Kidney epithelial cell (primary cell): ENCODE measurements around the gene RHBDD1. TPM values are rescaled to one million over a fixed set of nuclear protein-coding genes. Genes with fewer than 3 reads are reported as not detected.

Source experiments
- DNase-seq: peaks from one replicate; pipeline ENCODE4 v3.0.0-alpha.2; 2010; ENCODE audit warnings: low read depth
- H3K27me3 ChIP-seq: 2 replicates; pipeline ENCODE4 v1.6.0; 2011; ENCODE audit warnings: low read length; ENCODE audit not compliant: control insufficient read depth, insufficient read depth
- H3K36me3 ChIP-seq: 2 replicates; pipeline ENCODE4 v1.5.1; 2011; ENCODE audit warnings: low read length; ENCODE audit not compliant: control insufficient read depth, insufficient read depth
- H3K4me3 ChIP-seq: 2 replicates; pipeline ENCODE4 v1.5.1; 2011; ENCODE audit warnings: low read depth, mild to moderate bottlenecking, control low read depth, low read length
- total RNA-seq: library from RNA; depleted of rRNA; stranded (reverse); fragments of >200 nt; gene quantifications from 2 replicates; pipeline ENCODE4 v1.2.3, GENCODE V29; 2015
- TF ChIP-seq, protein P1 (sequence below): IDR thresholded peaks from 2 replicates; pipeline ENCODE4 v1.5.1; 2011; ENCODE audit warnings: mild to moderate bottlenecking, moderate library complexity, low read length, control low read depth, inconsistent platforms; ENCODE audit not compliant: insufficient read depth, poor library complexity, severe bottlenecking

RHBDD1 gene
- total RNA-seq, 1 donor from 2014 or later = 23.7 TPM

DNA sequence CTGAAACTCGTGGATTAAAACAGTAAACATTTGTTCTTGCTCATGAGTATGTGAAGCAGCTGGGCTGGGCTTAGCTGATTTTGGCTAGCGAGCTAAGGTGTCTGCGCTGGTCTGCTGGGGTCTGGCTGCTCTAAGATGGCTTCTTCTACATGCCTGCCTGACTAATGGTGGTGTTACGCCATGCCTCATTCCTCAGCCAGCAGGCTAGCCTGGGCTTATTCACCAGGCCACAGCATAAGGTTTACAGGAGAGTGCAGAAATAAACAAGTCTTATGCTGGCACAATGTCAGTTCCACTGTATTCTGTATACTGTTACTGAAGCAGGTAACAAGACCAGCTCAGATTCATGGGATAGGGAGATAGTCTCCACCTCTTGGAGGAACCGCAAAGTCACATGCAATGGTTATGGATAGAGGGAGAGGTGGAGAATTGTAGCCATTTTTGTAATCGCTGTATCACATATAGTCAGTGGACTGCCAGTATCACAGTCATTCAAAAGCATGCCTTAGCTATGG lies 80.0 kb downstream of the RHBDD1 start:
- DNase-seq = no peak
- H3K4me3 ChIP-seq = no peak overlapping the region
- no peaks in the 10 kb centered on the region for H3K36me3 ChIP-seq
- no peaks in the 10 kb centered on the region for H3K27me3 ChIP-seq
- TF ChIP-seq, protein P1, sequence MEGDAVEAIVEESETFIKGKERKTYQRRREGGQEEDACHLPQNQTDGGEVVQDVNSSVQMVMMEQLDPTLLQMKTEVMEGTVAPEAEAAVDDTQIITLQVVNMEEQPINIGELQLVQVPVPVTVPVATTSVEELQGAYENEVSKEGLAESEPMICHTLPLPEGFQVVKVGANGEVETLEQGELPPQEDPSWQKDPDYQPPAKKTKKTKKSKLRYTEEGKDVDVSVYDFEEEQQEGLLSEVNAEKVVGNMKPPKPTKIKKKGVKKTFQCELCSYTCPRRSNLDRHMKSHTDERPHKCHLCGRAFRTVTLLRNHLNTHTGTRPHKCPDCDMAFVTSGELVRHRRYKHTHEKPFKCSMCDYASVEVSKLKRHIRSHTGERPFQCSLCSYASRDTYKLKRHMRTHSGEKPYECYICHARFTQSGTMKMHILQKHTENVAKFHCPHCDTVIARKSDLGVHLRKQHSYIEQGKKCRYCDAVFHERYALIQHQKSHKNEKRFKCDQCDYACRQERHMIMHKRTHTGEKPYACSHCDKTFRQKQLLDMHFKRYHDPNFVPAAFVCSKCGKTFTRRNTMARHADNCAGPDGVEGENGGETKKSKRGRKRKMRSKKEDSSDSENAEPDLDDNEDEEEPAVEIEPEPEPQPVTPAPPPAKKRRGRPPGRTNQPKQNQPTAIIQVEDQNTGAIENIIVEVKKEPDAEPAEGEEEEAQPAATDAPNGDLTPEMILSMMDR = no peak

DNA sequence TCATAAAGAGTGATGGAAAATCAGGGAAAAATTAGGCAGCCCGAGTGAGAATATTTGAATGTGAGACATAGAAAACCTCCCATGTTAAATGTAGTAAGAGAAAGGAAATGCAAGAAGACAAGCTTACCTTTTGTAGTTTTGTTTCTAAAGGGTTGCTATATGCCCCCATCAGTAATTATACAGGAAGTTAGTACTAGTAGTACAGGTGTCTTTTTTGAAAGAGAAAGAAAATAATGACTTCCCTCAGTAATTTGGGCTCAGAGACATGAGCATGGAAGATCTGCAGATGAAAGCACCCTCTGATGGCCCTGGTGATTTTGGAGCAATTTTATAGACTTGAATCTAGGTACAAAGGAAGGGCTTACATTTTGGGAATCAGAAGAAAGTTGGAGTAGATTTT lies 80.8 kb downstream of the RHBDD1 start:
- no peak overlapping the region for H3K4me3 ChIP-seq
- no peaks in the 10 kb centered on the region for H3K36me3 ChIP-seq
- H3K27me3 ChIP-seq = no peaks in the 10 kb centered on the region
- TF ChIP-seq, protein P1 = no peak
- no peak for DNase-seq

- TF ChIP-seq, protein P1 = no peak
- DNase-seq = no peak
- no peaks in the 10 kb centered on the region for H3K36me3 ChIP-seq
Observed at GRCh38 chr2:226932443-226932842, 96.6 kb downstream of the RHBDD1 start.

DNA sequence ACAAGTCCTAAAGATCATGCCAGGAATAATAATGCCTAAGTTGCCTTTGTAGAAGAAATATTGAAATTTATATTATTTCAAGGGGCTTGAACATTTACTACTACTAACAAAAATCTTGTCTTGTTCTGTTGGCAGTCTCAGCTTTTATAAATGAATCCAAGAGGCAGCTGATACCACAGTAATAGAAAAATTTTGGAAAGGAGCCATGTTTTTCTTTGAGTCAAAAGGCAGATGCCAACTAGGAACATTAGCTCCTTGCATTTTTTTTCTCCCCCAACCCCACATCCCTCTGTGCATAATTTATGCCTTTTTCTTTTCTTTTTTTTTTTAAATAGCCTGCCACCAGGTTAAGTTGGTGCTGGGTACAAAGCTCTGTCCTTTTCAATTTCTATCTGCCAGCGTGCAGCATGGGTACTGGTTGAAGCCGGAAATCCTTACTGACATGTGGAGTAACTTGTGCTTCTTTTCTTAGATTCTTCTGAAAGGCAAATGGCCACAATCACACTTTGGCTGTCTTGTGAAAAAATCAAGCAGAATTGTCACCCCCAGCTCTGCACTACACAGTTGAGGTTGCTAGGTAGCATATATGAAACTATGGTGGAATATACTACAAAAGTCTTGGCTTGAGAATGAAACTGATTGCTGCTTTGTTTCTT lies 98.8 kb downstream of the RHBDD1 start:
- Histone ChIP-seq H3K27me3 (no peaks in the 10 kb centered on the region), H3K36me3 (no peaks in the 10 kb centered on the region), H3K4me3 (no peak overlapping the region)
- TF ChIP-seq, protein P1 = no peak
- DNase-seq = no peak

More at GRCh38 chr2:226932443-226932842, 96.6 kb downstream of the RHBDD1 start:
- Histone ChIP-seq H3K27me3 (no peaks in the 10 kb centered on the region), H3K4me3 (no peak overlapping the region)

- Histone ChIP-seq H3K4me3 (no peak overlapping the region), H3K36me3 (no peaks in the 10 kb centered on the region), H3K27me3 (no peaks in the 10 kb centered on the region)
- DNase-seq = no peak
- TF ChIP-seq, protein P1 = no peak
Observed at GRCh38 chr2:226943862-226944620, 108.2 kb downstream of the RHBDD1 start.
